HepG2 (cell line): ENCODE data around the gene SEBOX.

ENCODE experiments used
- CEBPG ChIP-seq: IDR thresholded peaks from 2 replicates; pipeline ENCODE4 v1.6.1; 2016
- EP300 ChIP-seq, 3 experiments: sonication (generic) in 1 of 3; formaldehyde crosslinking in 1 of 3; IDR thresholded peaks; 2 replicates each; pipeline versions ENCODE4 v1.5.1 to v1.6.1; 2011 to 2020; ENCODE audit warnings: low read depth in 2 of 3, low read length in 2 of 3, borderline replicate concordance in 1 of 3, improper control_type of control experiment in 1 of 3, mild to moderate bottlenecking in 1 of 3, missing genetic modification reagents in 1 of 3, moderate library complexity in 1 of 3
- GTF3A ChIP-seq: sonication (generic); formaldehyde crosslinking; conservative IDR thresholded peaks from 2 replicates; pipeline ENCODE4 v1.4.0; 2020; ENCODE audit warnings: mild to moderate bottlenecking, missing genetic modification reagents
- HCFC1 ChIP-seq: fragments of 150-350 bp; IDR thresholded peaks from 2 replicates; pipeline ENCODE4 v1.6.1; 2014; ENCODE audit warnings: low read depth, low read length
- HDAC1 ChIP-seq: sonication (generic); formaldehyde crosslinking; IDR thresholded peaks from 2 replicates; pipeline ENCODE4 v1.5.1; 2020; ENCODE audit warnings: mild to moderate bottlenecking, missing genetic modification reagents
- HMG20B ChIP-seq: conservative IDR thresholded peaks from 2 replicates; pipeline ENCODE4 v1.6.1; 2016; ENCODE audit warnings: missing genetic modification reagents, missing compliant biosample characterization
- MYNN ChIP-seq: sonication (generic); formaldehyde crosslinking; IDR thresholded peaks from 2 replicates; pipeline ENCODE4 v1.4.0; 2020; ENCODE audit warnings: mild to moderate bottlenecking, low read depth, missing genetic modification reagents
- NR2C2 ChIP-seq: sonication (generic); formaldehyde crosslinking; IDR thresholded peaks from 2 replicates; pipeline ENCODE4 v1.4.0; 2020; ENCODE audit warnings: missing genetic modification reagents, mild to moderate bottlenecking, moderate library complexity, borderline replicate concordance
- RBFOX2 ChIP-seq: fragments of 200-400 bp; formaldehyde crosslinking; IDR thresholded peaks from 2 replicates; pipeline ENCODE4 v1.6.1; 2017; ENCODE audit warnings: low read depth, mild to moderate bottlenecking, low read length
- ZNF292 ChIP-seq: sonication (generic); formaldehyde crosslinking; IDR thresholded peaks from 2 replicates; pipeline ENCODE4 v1.8.1; 2022; ENCODE audit warnings: mild to moderate bottlenecking, low read depth, missing genetic modification reagents, borderline replicate concordance
- TF ChIP-seq, protein P1 (sequence below): sonication (generic); formaldehyde crosslinking; IDR thresholded peaks from 2 replicates; pipeline ENCODE4 v1.4.0; 2020; ENCODE audit warnings: missing genetic modification reagents
- TF ChIP-seq, protein P2 (sequence below): conservative IDR thresholded peaks from 2 replicates; pipeline ENCODE4 v1.6.1; 2018; ENCODE audit warnings: missing genetic modification reagents
- TF ChIP-seq, protein P3 (sequence below): sonication (generic); formaldehyde crosslinking; IDR thresholded peaks from 2 replicates; pipeline ENCODE4 v1.4.0; 2020; ENCODE audit warnings: mild to moderate bottlenecking, missing genetic modification reagents, borderline replicate concordance
- TF ChIP-seq, protein P4 (sequence below): sonication (generic); formaldehyde crosslinking; IDR thresholded peaks from 2 replicates; pipeline ENCODE4 v1.5.0; 2020; ENCODE audit warnings: mild to moderate bottlenecking, missing genetic modification reagents, moderate library complexity

DNA sequence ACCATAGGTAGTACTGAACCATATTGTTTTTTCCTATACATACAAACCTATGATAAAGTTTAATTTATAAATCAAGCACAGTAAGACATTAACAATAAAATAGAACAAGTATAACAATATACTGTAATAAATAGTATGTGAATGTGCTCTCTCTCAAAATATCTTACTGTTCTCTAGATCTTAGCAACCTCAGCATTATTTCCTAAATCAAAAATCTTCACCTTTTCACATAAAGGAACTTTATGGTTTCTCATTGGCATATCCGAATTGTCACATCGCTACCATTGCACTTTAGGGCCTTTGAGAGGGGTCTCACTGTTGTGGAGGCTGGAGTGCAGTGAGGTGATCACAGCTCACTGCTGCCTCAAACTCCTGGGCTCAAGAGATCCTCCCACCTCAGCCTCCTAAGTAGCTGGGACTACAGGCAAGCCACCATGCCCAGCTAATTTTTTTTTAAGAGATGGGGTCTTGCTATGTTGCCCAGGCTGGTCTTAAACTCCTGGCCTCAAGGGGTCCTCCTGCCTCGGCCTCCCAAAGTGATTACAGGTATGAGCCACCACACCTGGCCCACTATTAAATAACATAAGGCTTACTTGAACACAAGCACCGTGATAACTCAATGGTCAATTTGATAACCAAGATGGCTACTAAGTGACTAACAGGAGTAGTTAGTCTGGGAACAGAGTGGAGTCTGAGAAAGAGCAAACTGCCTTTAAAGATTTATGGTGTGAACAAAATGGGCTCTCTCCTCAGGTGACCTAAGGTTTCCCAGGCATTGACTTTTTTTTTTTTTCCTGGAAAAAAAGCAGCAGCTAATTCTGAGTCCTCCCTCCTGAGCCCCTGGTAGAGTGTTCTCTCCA lies 48.9 kb downstream of the SEBOX start:
- TF ChIP-seq, protein P1, sequence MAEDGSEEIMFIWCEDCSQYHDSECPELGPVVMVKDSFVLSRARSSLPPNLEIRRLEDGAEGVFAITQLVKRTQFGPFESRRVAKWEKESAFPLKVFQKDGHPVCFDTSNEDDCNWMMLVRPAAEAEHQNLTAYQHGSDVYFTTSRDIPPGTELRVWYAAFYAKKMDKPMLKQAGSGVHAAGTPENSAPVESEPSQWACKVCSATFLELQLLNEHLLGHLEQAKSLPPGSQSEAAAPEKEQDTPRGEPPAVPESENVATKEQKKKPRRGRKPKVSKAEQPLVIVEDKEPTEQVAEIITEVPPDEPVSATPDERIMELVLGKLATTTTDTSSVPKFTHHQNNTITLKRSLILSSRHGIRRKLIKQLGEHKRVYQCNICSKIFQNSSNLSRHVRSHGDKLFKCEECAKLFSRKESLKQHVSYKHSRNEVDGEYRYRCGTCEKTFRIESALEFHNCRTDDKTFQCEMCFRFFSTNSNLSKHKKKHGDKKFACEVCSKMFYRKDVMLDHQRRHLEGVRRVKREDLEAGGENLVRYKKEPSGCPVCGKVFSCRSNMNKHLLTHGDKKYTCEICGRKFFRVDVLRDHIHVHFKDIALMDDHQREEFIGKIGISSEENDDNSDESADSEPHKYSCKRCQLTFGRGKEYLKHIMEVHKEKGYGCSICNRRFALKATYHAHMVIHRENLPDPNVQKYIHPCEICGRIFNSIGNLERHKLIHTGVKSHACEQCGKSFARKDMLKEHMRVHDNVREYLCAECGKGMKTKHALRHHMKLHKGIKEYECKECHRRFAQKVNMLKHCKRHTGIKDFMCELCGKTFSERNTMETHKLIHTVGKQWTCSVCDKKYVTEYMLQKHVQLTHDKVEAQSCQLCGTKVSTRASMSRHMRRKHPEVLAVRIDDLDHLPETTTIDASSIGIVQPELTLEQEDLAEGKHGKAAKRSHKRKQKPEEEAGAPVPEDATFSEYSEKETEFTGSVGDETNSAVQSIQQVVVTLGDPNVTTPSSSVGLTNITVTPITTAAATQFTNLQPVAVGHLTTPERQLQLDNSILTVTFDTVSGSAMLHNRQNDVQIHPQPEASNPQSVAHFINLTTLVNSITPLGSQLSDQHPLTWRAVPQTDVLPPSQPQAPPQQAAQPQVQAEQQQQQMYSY (CRISPR knock-in tag), result no peak
- TF ChIP-seq MYNN (CRISPR knock-in tag) (no peak), ZNF292 (CRISPR knock-in tag) (no peak), GTF3A (CRISPR knock-in tag) (no peak), HMG20B (no peak), HCFC1 (no peak), HDAC1 (CRISPR knock-in tag) (no peak), NR2C2 (CRISPR knock-in tag) (no peak), CEBPG (CRISPR knock-in tag) (no peak), EP300 (IDR thresholded peaks at IDR 0.05; ENCODE audit: low read depth in 2 of 2, low read length in 2 of 2) (no peak), EP300 (CRISPR knock-in tag; IDR thresholded peaks at IDR 0.05; ENCODE audit: borderline replicate concordance) (no peak), RBFOX2 (no peak)
- TF ChIP-seq, protein P2, sequence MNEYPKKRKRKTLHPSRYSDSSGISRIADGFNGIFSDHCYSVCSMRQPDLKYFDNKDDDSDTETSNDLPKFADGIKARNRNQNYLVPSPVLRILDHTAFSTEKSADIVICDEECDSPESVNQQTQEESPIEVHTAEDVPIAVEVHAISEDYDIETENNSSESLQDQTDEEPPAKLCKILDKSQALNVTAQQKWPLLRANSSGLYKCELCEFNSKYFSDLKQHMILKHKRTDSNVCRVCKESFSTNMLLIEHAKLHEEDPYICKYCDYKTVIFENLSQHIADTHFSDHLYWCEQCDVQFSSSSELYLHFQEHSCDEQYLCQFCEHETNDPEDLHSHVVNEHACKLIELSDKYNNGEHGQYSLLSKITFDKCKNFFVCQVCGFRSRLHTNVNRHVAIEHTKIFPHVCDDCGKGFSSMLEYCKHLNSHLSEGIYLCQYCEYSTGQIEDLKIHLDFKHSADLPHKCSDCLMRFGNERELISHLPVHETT, result no peak
- TF ChIP-seq, protein P3, sequence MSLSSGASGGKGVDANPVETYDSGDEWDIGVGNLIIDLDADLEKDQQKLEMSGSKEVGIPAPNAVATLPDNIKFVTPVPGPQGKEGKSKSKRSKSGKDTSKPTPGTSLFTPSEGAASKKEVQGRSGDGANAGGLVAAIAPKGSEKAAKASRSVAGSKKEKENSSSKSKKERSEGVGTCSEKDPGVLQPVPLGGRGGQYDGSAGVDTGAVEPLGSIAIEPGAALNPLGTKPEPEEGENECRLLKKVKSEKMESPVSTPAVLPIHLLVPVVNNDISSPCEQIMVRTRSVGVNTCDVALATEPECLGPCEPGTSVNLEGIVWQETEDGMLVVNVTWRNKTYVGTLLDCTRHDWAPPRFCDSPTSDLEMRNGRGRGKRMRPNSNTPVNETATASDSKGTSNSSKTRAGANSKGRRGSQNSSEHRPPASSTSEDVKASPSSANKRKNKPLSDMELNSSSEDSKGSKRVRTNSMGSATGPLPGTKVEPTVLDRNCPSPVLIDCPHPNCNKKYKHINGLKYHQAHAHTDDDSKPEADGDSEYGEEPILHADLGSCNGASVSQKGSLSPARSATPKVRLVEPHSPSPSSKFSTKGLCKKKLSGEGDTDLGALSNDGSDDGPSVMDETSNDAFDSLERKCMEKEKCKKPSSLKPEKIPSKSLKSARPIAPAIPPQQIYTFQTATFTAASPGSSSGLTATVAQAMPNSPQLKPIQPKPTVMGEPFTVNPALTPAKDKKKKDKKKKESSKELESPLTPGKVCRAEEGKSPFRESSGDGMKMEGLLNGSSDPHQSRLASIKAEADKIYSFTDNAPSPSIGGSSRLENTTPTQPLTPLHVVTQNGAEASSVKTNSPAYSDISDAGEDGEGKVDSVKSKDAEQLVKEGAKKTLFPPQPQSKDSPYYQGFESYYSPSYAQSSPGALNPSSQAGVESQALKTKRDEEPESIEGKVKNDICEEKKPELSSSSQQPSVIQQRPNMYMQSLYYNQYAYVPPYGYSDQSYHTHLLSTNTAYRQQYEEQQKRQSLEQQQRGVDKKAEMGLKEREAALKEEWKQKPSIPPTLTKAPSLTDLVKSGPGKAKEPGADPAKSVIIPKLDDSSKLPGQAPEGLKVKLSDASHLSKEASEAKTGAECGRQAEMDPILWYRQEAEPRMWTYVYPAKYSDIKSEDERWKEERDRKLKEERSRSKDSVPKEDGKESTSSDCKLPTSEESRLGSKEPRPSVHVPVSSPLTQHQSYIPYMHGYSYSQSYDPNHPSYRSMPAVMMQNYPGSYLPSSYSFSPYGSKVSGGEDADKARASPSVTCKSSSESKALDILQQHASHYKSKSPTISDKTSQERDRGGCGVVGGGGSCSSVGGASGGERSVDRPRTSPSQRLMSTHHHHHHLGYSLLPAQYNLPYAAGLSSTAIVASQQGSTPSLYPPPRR (CRISPR knock-in tag), result no peak
- TF ChIP-seq, protein P4, sequence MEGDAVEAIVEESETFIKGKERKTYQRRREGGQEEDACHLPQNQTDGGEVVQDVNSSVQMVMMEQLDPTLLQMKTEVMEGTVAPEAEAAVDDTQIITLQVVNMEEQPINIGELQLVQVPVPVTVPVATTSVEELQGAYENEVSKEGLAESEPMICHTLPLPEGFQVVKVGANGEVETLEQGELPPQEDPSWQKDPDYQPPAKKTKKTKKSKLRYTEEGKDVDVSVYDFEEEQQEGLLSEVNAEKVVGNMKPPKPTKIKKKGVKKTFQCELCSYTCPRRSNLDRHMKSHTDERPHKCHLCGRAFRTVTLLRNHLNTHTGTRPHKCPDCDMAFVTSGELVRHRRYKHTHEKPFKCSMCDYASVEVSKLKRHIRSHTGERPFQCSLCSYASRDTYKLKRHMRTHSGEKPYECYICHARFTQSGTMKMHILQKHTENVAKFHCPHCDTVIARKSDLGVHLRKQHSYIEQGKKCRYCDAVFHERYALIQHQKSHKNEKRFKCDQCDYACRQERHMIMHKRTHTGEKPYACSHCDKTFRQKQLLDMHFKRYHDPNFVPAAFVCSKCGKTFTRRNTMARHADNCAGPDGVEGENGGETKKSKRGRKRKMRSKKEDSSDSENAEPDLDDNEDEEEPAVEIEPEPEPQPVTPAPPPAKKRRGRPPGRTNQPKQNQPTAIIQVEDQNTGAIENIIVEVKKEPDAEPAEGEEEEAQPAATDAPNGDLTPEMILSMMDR (CRISPR knock-in tag), result no peak
